PFSK-1 (cell line): Measurements from ENCODE around the gene KLF13.

Experiments used
- POLR2AphosphoS5 ChIP-seq: IDR thresholded peaks from 2 replicates; pipeline ENCODE4 v1.6.1; 2012; ENCODE audit warnings: low read depth, mild to moderate bottlenecking, control low read depth, low read length, moderate library complexity
- REST ChIP-seq, 2 experiments: IDR thresholded peaks; 2 replicates each; pipeline versions ENCODE4 v1.6.1 to v1.8.0; 2011 to 2012; ENCODE audit warnings: low read depth in 2 of 2, low read length in 2 of 2, control low read depth in 1 of 2, inconsistent platforms in 1 of 2, mild to moderate bottlenecking in 1 of 2, moderate library complexity in 1 of 2; ENCODE audit not compliant: insufficient read depth in 1 of 2
- SIN3A ChIP-seq: IDR thresholded peaks from 2 replicates; pipeline ENCODE4 v1.6.1; 2012; ENCODE audit warnings: mild to moderate bottlenecking, low read length, moderate library complexity, borderline replicate concordance; ENCODE audit not compliant: insufficient read depth
- TAF1 ChIP-seq: IDR thresholded peaks from 2 replicates; pipeline ENCODE4 v1.6.1; 2012; ENCODE audit warnings: low read length, control low read depth, borderline replicate concordance; ENCODE audit not compliant: insufficient read depth

GRCh38 chr15:31375772-31376171 is 49.1 kb downstream of the KLF13 start:
- TF ChIP-seq TAF1 (no peak), POLR2AphosphoS5 (no peak), REST (IDR thresholded peaks at IDR 0.05; ENCODE audit: insufficient read depth in 1 of 2, low read depth in 2 of 2, low read length in 2 of 2) (no peak), SIN3A (no peak)
